HG02678 (cell line): ENCODE data around the gene SPRR2D.
"Not testable (repeated sequence)": the region's sequence is repeated elsewhere in the genome, so short reads cannot be mapped to it uniquely, and the experiment has no call there.

Source experiments
- ATAC-seq: cut with Tn5 transposase; IDR thresholded peaks from one replicate; pipeline ENCODE4 v1.9.1; 2021; ENCODE audit warnings: mild to moderate bottlenecking, moderate library complexity; ENCODE audit not compliant: unreplicated experiment

SPRR2D gene

DNA sequence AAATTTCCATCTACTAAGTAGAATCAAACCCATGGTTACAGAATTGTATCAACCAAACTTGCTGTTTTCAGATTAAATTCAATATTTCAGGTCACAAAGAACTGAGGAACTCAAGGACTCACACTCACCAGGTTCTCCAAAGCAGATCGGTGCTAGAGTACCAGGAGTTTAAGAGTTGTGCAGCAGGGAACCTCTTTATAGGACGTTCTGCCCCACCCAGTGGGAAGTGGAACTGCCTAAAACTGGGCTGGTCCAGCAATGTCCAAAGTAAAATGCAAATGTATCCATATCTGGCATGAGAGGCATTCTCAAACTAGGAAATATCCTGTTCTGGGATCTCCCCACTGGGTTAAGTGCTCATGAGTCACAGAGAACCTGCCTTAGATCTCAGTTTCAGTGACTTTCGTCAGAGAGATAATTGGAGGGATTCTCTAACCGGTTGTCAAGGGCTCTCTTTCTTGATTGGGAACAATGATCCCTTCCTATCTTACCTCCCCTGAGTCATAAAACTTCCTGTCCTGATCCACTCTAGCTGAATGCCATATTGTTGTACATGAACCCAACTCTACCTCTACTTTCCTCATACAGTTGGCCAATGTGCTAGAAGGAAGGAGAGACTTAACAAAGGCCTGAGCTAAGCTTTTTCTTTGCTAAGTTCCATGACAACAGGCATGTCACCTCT lies at the start of gene SPRR2D:
TSS of gene SPRR2D (minus strand) at position 171 of the 682 bp plus-strand sequence. CDS start 774 bp downstream, outside the sequence.
- no peak for ATAC-seq

DNA sequence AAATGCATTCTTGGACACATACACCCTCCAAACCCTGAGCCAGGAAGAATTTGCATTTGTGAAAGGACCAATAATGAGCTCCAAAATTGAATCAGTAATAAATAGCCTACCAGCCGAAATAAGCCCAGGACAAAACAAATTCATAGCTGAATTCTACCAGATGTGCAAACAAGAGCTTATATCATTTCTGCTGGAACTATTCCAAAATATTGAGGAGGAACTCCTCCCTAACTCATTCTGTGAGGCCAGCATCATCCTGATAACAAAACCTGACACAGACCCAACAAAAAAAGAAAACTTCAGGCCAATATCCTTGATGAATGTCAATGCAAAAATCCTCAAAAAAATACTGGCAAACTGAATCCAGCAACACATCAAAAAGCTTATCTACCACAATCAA lies 46.7 kb upstream of the SPRR2D start:
- no peak for ATAC-seq

DNA sequence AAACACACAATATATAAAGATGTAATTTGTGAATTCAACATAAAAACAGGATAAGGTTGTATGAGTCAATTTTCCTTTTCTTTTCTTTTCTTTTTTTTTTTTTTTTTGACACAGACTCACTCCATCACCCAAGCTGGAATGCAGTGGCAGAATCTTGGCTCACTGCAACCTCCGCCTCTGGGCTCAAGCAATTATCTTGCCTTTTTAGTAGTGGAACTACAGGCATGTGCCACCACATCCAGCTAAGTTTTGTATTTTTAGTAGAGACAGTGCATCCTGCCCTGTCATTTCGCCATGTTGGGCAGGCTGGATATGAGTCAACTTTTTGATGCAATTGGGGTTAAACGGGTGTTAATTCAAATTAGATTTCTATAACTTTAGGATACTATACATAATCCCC lies 40.8 kb upstream of the SPRR2D start:
- ATAC-seq, result no peak

DNA sequence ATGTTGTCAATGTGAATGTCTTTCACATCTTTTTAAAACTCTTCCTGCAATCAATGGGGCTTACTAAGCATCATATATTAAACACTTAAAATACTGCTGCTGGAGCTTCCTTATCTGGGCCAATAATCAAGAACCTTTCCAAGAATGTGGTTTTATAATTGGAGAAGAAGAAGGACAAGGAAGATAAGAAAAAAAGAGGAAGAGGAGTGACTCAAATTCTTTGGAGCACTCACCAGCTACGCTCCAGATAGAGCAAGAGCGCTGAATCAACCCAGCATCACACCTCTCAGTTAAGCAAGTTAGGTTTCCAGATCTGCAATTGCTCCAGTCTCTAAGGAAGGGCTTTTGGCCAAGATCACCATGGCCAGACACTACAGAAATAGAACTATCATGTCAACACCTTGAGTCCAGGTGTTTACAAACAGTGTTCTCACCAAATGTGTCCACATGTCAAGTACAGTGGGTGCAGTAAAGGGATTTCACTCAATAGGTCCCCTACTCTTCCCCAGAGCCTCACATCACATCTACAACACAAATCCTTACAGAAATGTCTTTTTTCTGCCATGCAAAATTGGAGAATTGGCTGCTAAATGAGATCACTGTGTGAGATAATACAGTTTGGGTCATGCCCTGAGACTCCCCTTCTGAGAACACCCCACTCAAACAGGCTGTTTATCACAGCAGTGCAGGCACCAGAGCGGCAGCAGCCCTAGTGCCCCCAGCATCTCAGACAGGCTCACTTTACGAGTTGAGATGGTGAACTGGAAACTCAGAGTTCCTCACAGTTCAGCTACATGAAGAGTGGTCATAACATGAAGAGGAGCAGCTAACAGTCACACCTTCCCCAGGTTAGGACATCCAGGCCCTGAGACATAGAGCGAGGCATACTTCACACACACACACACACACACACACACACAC lies 32.1 kb upstream of the SPRR2D start:
- no peak for ATAC-seq

DNA sequence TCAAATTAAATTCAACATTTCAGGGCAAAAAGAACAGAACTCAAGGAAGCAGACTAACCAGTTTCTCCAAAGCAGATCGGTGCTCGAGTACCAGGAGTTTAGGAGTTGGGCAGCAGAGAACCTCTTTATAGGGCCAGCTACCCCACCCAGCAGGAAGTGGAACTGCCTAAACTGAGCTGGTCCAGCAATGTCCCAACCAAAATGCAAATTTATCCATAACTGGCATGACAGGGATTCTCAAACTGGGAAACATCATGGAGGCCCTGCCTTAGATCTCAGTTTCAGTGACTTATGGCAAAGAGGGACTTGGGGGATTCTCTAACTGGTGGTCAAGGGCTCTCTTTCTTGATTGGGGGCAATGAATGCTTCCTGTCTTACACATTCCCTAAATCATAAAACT lies 30.6 kb upstream of the SPRR2D start, which contains the start of gene SPRR2B:
TSS of gene SPRR2B (minus strand) at position 101 of the 400 bp plus-strand sequence. CDS start 772 bp downstream, outside the sequence.
- no peak for ATAC-seq

DNA sequence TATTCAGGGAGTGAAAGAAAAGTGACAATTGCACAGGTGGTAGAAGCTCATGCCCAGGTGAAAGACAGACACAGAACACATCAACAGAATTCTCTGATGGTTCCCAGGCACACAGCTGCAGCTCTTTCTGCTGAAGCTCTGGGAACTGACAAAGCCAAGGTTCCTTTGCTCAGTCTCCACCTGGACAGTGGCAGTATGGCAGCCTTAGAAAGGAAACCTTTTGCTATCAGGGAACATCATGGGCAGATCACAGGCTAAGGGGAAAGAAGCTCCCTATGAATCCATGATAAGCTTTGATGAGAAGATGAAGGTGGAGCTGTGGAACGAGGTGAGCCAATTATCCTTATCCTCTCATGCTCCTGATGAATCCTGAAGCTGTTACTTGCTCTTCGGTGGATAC lies 29.3 kb upstream of the SPRR2D start:
- no peak for ATAC-seq

DNA sequence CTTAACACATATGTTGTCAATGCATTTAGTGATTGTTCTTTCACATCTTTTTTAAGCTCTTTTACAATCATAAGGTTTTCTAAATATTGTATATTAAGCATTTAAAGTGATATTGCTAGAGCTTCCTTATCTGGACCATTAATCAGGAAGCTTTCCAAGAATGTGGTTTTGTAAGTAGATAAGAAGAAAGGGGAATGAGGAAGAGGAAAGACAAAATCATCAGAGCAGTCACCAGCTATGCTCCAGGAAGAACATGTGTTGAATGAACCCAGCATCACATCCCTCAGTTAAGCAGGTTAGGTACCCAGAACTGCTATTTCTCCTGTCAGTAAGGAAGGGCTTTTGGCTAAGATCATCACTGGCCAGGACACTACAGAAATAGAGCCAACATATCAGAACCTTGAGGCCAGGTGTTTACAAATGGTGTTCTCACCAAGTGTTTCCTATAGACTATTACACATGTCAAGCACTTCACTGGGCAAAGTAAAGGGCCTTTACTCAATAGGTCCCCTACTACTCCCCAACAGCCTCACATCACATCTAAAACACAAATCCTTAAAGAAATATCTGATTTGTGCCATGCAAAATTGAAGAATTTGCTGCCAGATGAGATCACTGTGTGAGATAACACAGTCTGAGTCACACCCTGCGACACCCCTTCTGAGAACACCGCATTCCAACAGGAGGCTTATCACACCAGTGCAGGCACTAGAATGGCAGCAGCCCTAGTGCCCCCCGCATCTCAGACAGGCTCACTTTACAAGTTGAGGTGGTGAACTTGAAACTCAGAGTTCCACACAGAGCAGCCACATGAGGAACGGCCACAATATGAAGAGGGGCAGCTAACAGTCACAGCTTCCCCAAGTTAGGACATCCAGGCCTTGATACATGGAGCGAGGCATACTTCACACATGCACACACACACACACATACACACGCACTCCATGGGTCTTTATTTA lies 18.2 kb upstream of the SPRR2D start:
- ATAC-seq, result no peak

DNA sequence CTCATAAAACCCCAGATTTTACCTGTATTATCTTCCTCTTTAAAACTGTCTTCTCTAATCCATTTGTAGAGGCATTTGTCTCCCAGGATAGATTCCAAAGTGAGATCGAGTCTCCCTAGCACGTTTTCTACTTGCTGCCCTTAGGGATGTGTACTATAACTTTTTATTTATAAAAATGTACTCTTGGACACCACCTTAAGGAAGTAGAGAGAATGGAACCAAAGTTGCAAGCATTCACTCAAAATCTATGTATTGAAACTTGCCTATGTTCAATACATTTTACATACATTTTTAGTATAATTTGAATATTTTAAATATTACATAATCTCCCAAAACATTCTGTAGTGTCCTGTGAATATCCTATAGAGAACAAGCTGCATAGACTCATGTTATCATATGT lies 17.2 kb upstream of the SPRR2D start:
- ATAC-seq, result no peak

DNA sequence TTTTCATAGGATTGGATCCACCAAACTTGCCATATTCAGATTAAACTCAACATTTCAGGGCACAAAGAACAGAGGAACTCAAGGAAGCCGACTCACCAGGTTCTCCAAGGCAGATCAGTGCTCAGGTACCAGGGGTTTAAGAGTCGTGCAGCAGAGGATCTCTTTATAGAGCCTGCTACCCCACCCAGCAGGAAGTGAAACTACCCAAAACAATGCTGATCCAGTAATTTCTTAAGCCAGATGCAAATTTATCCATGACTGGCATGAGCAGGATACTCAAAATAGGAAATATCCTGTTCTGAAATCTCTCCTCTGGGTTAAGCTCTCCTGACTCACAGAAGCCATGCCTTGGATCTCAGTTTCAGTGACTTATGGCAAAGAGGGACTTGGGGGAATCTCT lies 16.5 kb upstream of the SPRR2D start, which contains the start of gene SPRR2A:
TSS of gene SPRR2A (minus strand) at position 138 of the 400 bp plus-strand sequence. CDS start 777 bp downstream, outside the sequence.
- ATAC-seq, result no peak

DNA sequence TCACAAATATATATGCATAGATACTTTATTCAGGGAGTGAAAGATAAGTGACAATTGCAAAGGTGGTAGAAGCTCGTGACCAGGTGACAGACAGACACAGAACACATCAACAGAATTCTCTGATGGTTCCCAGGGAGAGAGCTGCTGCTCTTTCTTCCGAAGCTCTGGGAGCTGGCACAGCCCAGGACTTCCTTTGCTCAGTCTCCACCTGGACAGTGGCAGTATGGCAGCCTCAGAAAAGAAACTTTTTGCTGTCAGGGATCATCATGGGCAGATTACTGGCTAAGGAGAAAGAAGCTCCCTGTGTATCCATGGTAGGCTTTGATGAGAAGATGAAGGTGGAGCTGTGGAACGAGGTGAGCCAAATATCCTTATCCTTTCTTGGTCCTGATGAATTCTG lies 15.2 kb upstream of the SPRR2D start:
- not testable (repeated sequence) for ATAC-seq

DNA sequence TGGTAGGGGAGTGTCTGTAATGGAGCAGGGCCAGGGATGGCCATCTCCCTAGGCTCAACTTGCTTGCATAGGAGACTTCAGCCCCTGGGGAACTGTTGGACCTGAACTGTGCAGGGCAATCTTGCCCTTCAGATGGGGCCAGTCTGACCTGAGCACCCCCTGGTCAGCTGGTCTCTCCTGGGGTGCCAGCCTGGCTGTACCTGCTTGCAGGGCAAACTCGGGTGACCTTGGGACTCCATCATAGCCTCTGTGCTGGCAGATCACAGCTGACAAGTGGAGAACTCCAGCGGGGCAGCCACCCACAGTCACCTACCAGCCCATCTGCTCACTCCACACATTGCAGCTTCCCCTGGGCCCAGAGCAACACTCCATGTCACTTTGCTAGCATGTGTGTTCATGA lies 8.3 kb upstream of the SPRR2D start:
- ATAC-seq, result no peak

DNA sequence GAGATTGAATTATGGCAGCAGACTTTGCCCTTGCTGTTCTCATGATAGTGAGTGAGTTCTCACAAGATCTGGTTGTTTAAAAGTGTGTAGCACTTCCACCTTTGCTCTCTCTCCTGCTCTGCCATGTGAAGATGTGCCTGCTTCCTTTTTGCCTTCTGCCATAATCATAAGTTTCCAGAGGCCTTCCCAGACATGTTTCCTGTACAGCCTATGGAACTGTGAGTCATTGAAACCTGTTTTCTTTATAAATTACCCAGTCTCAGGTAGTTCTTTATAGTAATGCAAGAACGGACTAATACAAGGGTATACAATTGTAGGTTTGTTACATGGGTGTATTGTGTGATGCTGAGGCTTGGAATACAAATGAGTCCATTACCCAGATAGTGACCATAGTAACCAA lies 5.7 kb downstream of the SPRR2D start:
- no peak for ATAC-seq

DNA sequence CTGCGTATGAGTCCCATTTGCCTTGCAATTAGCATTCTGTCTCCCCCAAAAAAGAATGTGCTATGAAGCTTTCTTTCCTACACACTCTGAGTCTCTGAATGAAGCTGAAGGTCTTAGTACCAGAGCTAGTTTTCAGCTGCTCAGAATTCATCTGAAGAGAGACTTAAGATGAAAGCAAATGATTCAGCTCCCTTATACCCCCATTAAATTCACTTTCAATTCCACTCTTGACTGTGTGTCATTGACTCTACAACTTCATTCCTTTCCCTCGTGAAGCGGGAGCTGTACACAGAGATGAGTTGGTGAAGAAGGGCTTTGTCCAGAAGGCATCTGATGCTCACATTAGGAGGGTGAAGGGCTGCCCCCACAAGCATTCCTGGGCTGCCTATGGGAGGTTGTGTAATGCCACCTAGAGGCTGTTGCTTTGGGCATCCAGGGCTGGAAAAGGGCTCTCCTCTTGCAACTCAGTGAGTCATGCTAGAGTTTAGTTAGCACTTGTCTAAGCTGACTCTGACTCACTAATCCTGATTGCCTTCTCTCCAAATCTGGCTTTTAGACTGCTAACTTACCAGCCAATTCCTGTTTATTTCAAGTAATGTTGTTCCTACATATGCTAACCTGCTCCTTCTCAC lies 8.1 kb downstream of the SPRR2D start:
- ATAC-seq, result no peak

DNA sequence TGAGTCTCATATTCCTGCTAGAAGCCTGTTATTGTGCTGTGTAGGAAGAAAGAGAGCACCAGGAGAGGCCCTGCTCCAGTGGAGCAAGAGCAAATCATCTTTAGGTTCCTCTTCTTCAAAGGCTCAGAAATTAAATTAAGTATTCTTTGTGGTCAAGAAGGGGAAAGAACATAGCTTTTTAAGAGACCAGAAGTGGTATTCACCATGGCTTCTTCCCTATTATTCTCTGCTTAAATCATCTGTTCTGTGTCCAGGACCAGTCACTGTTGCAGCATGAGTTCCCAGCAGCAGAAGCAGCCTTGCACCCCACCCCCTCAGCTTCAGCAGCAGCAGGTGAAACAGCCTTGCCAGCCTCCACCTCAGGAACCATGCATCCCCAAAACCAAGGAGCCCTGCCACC lies 8.8 kb downstream of the SPRR2D start:
- ATAC-seq, result no peak

DNA sequence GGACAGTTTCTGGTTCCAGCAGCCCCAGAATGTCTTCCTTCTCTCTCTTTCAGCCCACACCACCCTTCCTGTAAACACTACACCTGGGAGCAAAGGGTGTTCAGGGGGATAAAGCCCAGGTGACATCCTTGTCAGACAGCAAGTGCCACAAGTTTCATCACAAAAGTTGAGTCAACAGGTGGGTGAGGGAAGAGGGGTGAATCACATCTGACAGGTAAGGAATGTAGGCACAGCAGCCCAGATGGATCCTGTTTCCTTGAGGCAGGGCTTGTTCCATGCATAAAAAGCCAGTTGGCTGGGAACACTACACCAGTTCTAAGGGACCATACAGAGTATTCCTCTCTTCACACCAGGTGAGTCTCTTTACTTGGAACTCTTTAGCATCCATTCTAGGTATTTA lies 10.0 kb downstream of the SPRR2D start, which contains the start of gene SPRR1B:
TSS of gene SPRR1B (plus strand) at position 309 of the 400 bp plus-strand sequence. CDS start 1,143 bp downstream, outside the sequence.
- ATAC-seq, result no peak

DNA sequence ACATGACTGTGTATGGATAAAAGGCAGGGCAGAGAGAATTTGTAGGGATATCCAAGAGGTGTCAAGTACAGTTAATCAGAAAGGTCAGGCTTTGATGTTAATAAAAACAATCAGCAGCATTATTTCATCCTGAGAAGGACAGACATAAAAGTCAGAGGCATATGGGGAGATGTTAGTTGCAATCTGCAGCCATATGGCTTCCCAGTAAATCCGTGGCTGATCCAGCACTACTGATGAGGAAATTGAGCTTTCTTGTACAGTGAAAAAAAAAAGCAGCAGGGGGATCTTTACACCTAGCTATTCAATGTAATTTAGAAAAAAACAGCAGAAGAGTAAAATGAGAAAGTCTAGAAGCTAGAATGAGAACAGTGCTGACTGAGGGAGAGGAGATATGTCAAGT lies 12.2 kb downstream of the SPRR2D start:
- ATAC-seq, result no peak

DNA sequence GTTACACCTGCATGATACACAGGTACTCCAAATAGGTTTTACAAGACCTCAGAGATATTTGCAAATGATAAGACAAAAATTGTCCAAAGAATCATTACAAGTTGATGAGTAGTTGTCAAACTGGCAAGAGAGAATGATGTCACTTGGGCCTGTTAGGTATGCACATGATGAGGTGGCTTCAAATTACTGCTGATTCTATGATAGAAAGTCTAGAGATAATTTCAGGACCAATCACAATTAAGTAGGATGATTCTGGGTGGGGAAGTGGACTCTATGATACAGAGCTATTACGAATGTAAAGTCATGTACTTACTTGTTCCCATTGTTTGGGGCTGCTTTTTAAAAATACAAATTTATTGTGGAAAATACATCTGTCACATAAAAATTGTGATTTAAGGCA lies 15.1 kb downstream of the SPRR2D start:
- ATAC-seq, result no peak

DNA sequence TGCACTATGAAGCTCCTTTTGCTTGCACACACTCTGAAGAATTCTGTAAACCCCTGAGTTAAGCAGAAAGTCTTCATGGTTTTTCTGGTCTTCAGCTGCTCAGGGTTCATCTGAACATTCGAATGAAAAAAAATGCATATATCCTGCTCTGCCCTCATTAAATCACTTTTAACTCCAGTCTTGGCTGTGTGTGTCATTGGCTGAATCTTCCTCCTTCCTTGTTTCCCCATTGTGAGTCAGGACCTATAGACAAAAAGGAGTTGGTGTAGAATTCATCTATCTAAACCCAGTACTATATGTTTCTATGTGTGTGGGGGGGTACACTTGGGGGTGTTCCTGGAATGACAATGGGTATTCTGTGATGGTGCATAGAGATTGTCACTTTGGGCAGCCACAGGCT lies 16.5 kb downstream of the SPRR2D start:
- no peak for ATAC-seq

DNA sequence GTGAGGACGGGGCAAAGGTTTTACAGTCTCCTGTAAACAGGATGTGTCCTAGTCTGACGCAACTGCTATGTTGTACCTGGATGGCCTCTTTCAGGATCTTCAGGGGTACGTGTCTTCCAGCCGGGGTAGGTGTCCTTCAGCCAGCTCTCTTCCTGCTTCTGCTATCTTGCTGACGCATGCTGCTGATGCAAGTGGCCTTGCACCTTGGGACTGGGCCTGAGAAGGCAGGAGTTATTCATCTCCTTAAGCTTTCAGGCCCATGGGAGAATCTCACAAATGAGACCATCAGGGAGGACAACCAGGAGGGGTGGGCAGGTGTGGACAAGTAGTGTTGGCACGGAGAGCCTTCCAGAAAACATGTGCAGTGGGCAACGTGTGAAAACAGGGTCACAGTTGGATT lies 17.8 kb downstream of the SPRR2D start:
- no peak for ATAC-seq

DNA sequence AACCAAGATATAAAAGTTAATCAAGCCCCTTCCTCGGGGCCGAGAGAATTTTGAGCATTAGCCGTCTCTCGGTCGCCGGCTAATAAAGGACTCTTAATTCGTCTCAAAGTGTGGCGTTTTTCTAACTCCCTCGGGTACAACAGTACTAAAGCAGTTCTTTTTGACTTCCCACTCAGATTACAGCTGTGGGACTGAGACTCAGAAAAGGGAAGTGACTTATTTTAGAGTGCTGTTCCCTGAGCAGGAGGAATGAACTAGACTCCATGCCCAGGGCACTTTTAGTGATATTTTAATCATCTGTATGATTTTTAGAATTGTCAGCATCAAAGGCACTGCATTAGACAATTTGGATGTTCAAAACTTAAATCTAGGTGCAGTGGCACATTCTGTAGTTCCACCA lies 18.6 kb downstream of the SPRR2D start:
- ATAC-seq, result not testable (repeated sequence)
